GM03348 (cell line): ENCODE results near the gene MEG3.

Source experiments
- DNase-seq: peaks from one replicate; pipeline ENCODE4 v3.0.0; 2012; ENCODE audit warnings: low spot score

The MEG3 gene

GRCh38 chr14:100849115-100849781 lies 23.3 kb downstream of the MEG3 start:
- DNase-seq = peak; percentile 52

- DNase-seq = peak; percentile 59
Measured at GRCh38 chr14:100850841-100851585, 25.1 kb downstream of the MEG3 start.

- DNase-seq = no peak
Measured at GRCh38 chr14:100851586-100851916, 25.6 kb downstream of the MEG3 start.

- DNase-seq = no peak
Measured at GRCh38 chr14:100851946-100852620, 26.2 kb downstream of the MEG3 start.

GRCh38 chr14:100854435-100854834 lies 28.5 kb downstream of the MEG3 start:
- no peak for DNase-seq

- DNase-seq = no peak
Measured at GRCh38 chr14:100855256-100855930, 29.5 kb downstream of the MEG3 start.

GRCh38 chr14:100856056-100856950 lies 30.4 kb downstream of the MEG3 start:
- no peak for DNase-seq

DNA sequence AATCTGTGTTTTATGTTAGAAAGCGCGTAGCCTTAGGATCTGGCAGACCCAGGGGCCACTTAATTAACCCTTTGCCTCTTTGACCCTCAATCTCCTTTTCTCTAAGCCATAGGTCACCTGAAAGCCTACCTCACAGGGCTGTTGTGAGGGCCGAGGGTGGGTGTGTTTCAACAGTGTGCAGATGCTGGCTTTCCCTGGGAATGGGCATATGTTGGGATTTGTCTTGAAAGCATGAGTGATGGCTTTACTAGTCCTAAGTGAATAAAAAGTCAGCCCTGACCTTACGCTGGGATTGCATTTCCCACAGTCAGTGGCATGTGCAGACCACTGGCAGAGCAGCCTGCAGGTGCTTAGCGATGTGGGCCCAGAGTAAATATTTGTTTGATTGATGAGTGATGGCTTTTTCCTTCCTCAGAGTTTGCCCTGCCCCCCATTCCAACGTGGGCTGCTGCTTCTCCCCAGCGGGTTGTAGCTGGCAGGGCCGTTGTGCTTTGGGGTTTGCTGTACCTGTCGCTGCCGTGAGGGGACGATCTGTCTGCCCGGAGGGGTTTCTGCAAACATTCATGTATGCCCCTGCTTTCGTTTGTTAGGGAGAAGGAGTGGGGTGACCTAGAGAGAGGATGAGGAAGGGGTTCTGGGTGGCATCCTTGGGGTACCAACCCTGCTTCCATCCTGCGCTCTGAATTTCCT lies 31.5 kb downstream of the MEG3 start:
- DNase-seq = no peak

GRCh38 chr14:100857923-100858837 lies 32.3 kb downstream of the MEG3 start:
- no peak for DNase-seq

DNA sequence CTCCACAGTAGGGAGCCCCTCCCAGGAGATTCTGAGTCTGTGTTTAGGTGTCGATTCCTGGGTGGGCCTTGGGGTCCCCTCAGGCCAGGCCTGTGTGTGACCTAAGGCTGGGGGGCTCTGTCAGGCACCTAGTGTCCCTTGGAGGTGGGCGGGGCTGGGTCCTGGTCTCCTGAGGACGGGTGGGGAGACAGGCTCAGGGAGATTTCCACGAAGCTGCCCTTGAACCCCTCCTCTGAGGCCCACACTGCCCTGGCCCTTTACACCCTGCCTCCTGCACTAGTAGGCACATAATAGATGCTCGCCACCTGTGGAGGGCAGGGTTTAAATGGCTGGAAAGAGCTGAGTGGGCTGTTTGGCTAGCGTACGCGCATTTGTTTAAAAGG lies 32.9 kb downstream of the MEG3 start:
- DNase-seq = no peak

DNA sequence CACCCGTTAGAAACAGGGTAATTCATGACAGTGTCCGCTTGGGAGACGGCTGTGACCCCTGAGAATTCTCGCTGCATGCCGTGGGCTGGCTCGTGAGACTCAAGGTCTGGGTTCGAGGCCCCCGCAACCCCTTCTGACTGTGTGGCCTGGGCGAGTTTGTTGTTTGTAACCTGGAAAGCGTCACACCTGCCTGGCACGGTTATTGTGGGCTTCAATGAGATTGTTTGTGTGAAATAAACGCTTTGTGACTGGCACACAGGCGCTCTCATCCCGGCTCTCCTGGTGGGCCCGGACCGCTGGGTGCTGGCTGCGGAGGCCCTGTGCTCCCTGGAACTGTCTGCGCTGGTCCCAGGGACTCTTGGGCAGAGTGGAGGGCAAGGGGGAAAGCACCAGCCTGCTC lies 33.9 kb downstream of the MEG3 start:
- DNase-seq = no peak

GRCh38 chr14:100860556-100861187 lies 34.8 kb downstream of the MEG3 start:
- DNase-seq = no peak

DNA sequence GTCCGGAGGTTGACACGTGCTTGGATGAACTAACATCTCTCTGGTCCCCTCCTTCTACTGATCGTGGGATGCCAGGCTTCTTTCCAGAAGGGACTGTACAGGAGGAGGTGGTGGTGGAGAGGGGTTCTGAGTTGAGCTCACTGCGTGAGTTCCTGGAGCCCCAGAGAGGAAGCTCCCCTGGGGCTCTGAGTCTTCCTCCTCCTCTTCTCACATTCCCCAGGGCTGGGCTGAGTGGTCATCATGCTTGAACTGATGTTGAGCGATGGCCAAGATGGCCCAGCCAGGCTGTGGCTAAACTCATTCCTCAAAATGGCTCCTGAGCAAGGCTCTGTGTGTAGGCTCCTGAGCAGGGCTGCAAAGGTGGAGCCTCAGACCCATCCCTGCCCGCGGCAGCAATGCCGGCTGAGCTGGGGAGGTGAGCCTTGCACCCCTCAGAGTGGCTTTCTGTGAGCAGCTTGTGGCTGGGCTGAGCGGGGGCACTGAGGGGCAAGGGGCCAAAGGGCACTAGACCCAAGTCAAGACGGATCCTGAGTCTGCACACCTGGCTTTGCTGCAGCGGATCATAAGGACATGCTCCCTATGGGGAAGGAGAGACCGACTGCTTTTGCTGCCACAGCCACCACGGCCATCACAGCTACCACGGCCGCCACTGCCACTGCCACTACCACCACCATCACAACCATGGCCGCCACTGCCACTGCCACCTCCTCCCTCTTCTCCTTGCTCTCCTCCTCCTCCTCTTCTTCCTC lies 35.4 kb downstream of the MEG3 start:
- no peak for DNase-seq

- no peak for DNase-seq
Measured at GRCh38 chr14:100861937-100862247, 36.0 kb downstream of the MEG3 start.

GRCh38 chr14:100862277-100862676 lies 36.4 kb downstream of the MEG3 start:
- DNase-seq = no peak

- DNase-seq = no peak
Measured at GRCh38 chr14:100862793-100863192, 36.9 kb downstream of the MEG3 start.

- DNase-seq = no peak
Measured at GRCh38 chr14:100864206-100864605, 38.3 kb downstream of the MEG3 start.

DNA sequence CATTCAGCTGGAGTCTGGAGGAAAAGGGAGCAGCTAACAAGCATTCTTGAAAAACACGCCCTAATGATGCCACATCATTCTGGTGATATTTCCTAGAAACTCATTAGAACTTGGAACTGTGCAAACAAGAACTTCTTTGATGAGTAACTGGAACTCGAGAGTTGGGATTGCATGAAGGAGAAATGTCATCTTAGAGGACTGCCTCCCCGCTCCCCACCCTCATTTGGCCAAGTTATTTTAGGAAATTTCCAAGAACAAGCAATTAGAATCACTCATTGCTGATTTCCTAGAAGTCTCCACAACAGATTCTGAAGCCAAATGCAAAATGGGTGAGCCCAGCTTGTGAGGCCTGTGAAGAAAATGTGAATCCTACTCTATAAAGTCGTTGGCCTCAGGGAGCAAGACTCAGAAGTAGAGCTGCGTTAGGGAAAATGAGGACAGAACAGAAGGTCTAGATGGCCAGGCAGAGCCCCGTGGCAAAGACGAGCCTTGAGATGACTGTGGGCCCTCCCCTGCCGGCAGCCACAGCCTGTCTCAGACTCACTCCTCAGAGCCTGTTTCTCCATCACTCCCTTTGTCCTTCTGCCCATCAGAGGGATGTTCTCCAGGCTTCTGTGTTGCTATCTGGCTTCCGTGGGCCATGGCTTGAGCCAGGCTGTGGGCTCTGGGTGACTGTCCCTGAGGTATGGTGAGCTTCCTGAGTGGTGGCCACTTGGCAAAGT lies 39.2 kb downstream of the MEG3 start:
- DNase-seq = peak; percentile 58
